GM12875 (cell line): ENCODE data around the gene FASTKD3.
"Not testable (repeated sequence)": the region's sequence is repeated elsewhere in the genome, so short reads cannot be mapped to it uniquely, and the experiment has no call there.

Source experiments
- H3K4me3 ChIP-seq: one replicate; pipeline ENCODE4 v1.5.1; 2011; ENCODE audit warnings: low read depth, low read length, control low read depth
- TF ChIP-seq, protein P1 (sequence below): IDR thresholded peaks from 2 replicates; pipeline ENCODE4 v1.5.1; 2011; ENCODE audit warnings: low read depth, mild to moderate bottlenecking, control low read depth, inconsistent platforms, low read length, moderate library complexity, borderline replicate concordance; ENCODE audit not compliant: insufficient read depth

FASTKD3 gene, protein sequence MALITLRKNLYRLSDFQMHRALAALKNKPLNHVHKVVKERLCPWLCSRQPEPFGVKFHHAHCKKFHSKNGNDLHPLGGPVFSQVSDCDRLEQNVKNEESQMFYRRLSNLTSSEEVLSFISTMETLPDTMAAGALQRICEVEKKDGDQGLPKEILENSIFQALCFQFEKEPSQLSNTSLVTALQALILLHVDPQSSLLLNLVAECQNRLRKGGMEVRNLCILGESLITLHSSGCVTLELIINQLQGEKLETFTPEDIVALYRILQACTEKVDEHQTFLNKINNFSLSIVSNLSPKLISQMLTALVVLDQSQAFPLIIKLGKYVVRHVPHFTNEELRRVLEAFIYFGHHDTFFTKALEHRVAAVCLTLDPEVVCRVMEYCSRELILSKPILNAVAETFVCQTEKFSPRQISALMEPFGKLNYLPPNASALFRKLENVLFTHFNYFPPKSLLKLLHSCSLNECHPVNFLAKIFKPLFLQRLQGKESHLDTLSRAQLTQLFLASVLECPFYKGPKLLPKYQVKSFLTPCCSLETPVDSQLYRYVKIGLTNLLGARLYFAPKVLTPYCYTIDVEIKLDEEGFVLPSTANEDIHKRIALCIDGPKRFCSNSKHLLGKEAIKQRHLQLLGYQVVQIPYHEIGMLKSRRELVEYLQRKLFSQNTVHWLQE

DNA sequence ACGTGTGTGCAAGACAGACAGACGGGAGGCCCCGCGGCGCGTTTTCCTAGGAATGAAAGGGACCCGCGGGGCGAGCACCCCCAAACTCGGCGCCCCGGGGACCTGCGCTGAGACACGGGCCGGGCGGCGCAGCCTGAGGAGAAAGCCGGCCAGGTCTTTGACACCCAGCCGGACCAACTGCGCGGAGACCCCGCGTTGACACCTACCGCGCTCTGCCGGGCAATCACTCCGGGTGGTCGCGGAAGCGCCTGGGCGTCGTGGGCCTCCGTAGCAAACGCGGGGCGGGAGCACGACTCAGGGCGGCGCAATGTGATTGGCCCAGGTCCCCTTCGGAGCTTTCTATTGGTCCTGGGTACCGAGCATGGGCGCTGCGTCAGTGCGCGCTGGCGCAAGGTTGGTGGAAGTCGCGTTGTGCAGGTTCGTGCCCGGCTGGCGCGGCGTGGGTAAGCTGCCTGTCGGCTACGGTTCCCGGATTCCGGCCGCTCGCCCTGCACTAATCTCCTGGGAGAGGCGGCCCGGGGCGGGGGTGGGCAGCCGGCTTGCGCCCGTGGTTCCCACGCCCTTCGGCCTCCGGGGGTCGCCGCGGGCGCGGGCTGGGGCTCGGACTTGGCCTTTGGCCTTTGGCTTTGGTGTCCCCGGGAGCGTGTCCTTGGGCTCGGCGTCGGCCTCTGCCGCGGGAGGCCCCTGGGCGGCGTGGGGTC lies at the start of gene FASTKD3, which contains the start of gene MTRR:
FASTKD3 (minus strand) TSS at position 259 of the 701 bp plus-strand sequence. CDS start 948 bp downstream, outside the sequence.
MTRR (plus strand) TSS at position 376 of the 701 bp plus-strand sequence. CDS start 1,647 bp downstream, outside the sequence.
- peak within 1 kb of the TSS; percentile 92 for H3K4me3 ChIP-seq
- TF ChIP-seq, protein P1, sequence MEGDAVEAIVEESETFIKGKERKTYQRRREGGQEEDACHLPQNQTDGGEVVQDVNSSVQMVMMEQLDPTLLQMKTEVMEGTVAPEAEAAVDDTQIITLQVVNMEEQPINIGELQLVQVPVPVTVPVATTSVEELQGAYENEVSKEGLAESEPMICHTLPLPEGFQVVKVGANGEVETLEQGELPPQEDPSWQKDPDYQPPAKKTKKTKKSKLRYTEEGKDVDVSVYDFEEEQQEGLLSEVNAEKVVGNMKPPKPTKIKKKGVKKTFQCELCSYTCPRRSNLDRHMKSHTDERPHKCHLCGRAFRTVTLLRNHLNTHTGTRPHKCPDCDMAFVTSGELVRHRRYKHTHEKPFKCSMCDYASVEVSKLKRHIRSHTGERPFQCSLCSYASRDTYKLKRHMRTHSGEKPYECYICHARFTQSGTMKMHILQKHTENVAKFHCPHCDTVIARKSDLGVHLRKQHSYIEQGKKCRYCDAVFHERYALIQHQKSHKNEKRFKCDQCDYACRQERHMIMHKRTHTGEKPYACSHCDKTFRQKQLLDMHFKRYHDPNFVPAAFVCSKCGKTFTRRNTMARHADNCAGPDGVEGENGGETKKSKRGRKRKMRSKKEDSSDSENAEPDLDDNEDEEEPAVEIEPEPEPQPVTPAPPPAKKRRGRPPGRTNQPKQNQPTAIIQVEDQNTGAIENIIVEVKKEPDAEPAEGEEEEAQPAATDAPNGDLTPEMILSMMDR: no peak

DNA sequence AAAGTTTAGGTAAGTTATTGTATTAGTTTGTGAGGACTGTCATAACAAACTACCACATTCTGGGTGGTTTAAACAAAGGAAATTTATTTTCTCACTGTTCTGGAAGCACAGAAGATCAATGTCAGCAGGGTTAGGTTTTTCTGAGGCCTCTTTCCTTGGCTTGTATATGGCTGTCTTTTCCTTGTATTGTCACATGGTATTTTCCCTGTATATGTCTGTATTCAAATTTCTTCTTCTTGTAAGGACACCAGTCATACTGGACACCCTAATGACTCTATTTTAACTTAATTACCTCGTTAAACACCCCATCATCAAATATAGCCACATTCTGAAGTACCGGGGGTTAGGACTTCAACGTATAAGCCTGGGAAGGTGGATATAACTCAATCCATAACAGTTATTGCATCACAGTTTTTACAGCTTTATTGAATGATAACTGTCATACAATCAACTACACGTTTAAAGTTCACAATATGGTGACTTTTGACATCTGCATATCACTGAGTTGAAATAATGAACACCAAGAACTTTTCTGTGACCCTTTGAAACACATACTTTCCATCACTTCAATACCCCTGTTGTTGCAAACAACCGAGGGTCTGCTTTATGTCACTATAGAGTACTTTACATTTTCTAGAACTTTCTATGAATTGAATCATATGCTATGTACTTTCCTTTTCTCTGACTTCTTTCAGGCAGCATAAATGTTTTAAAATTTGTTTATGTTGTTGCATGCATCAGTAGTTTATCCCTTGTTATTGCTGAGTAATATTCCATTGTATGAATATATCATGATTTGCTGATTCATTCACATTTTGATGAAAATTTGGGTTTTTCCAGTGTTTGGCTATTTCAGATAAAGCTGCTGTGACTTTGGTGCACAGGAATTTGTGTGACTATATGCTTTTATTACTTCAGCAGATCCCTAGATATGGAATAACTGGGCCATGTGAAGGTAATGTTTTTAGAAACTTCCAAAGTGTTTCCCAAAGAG lies 48.6 kb upstream of the FASTKD3 start:
- H3K4me3 ChIP-seq: no peak overlapping the region
- TF ChIP-seq, protein P1: no peak

DNA sequence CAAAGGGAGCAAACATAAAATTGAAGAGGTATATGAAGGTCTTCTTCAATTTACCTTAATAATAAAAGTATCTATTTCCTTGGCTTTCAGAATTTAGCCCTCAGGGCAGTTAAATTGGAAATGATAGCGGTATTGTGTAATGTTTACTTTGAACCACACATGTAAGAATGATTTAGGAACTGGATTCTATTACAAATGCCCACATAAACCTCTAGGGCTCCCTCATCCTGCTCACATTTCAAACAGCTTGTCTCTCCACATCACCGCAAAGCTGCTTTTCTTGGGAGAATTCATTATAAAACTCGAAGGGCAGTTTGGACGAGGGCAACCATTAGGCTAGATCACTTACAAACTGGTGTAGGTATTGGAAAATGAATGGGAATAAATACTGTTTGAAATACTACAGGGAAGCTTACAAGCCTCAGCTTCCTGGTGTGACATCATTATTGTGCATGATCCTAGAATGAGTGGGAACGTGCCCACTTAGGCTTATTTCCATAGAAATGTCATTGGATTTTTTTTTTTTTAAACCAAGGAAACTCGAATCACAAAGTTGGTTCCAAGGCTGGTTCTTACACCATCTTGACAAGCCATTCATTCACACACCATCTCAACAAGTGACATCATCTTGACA lies 47.5 kb upstream of the FASTKD3 start:
- TF ChIP-seq, protein P1: no peak

DNA sequence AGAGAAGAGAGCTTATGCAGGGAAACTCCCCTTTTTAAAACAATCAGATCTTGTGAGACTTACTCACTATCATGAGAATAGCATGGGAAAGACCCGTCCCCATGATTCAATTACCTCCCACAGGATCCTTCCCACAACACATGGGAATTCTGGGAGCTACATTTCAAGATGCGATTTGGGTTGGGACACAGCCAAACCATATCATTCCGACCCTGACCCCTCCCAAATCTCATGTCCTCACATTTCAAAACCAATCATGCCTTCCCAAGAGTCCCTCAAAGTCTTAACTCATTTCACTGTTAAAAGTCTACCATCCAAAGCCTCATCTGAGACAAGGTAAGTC lies 42.6 kb upstream of the FASTKD3 start:
- not testable (repeated sequence) for H3K4me3 ChIP-seq

More for the DNA sequence above, 47.5 kb upstream of the FASTKD3 start:
- H3K4me3 ChIP-seq: no peak overlapping the region

DNA sequence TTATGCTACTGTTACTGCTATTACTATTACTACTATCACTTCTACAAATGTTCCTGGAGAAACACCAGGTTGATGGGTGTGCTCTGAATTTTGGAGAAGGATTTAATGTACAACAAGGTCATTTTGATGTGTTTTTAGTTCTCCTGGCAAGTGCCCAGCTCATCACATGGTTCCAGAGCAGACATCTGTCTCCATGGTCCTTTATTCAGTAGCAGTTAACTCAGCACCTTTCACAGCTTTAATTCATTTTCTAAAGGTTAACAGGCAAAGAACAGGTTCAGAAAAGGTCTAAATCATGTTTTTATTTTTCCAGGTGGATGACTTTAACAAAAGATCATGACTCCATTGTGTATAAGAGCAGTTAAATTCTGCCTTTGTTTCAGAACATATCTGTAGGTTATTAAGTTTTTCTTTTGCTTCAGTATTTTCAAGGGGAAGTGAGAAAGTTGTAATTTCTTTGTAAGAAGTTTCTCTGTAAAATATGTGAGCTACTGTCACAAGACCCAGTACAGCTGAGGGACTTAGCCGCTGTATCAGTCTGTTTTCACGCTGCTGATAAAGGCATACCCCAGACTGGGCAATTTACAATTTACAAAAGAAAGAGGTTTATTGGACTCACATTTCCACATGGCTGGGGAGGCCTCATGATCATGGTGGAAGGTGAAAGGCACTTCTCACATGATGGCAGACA lies 42.1 kb upstream of the FASTKD3 start:
- TF ChIP-seq, protein P1: no peak
- H3K4me3 ChIP-seq: no peak overlapping the region

DNA sequence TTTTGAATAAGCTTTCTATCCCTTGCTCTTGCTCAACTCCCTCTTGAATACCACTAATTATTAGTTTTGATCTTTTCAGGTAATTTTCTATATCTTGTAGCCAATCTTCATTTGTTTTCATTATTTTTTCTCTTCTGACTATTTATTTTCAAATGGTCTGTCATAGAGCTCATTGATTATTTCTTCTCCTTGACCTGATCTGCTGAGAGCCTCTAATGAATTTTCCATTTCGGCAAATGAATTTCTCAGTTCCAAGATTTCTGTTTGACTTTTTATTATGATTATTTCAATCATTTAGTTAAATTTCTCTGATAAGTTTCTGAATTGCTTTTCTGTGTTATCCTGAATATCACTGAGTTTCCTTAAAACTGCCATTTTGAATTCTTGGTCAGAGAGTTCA lies 39.5 kb upstream of the FASTKD3 start:
- H3K4me3 ChIP-seq: no peak overlapping the region
- TF ChIP-seq, protein P1: no peak
